Upper lobe of right lung (tissue), 1 donor: ENCODE measurements around the gene PPIF. TPM values are rescaled to one million over a fixed set of nuclear protein-coding genes. Genes with fewer than 3 reads are reported as not detected.
A peak's percentile ranks its signal among the peaks of the same experiment; 100 is the strongest.

Source experiments
- ATAC-seq: fragments of 200-7000 bp; cut with Tn5 transposase; one replicate; pipeline ENCODE4 v1.9.1; 2020; ENCODE audit warnings: mild to moderate bottlenecking, moderate library complexity
- DNase-seq: peaks from one replicate; pipeline ENCODE4 v3.0.0-alpha.2; 2020
- H3K27ac ChIP-seq: fragments of 200-600 bp; one replicate; pipeline ENCODE4 v1.8.0; 2022
- H3K27me3 ChIP-seq: fragments of 200-600 bp; one replicate; pipeline ENCODE4 v1.8.0; 2022; ENCODE audit warnings: mild to moderate bottlenecking
- H3K36me3 ChIP-seq: fragments of 200-600 bp; one replicate; pipeline ENCODE4 v1.8.0; 2022
- H3K4me1 ChIP-seq: fragments of 200-600 bp; one replicate; pipeline ENCODE4 v1.8.0; 2022
- H3K4me3 ChIP-seq: fragments of 200-600 bp; one replicate; pipeline ENCODE4 v1.8.0; 2022; ENCODE audit warnings: mild to moderate bottlenecking
- H3K9me3 ChIP-seq: fragments of 200-600 bp; one replicate; pipeline ENCODE4 v1.8.0; 2022
- CTCF ChIP-seq: fragments of 200-600 bp; IDR thresholded peaks from one replicate; pipeline ENCODE4 v1.8.0; 2022; ENCODE audit warnings: antibody characterized with exemption
- intact Hi-C: fragments of 100-400 bp; cut with DNase I; formaldehyde crosslinking; loops from one replicate; pipeline ENCODE4 v1.11.0; 2022
- total RNA-seq: library from RNA; stranded (reverse); fragmentation: NEBNext Ultra II Directional; extraction: Animal tissue kit (Norgen Biotek cat#: 25700); gene quantifications from one replicate; pipeline ENCODE4 v1.2.1, GENCODE V29; 2021
- donor health status: DM: no; HTN: yes; CAD: no; lungs with severe emphysema.

The PPIF gene
- total RNA-seq, 1 donor from 2014 or later, result 30.7 TPM

- intact Hi-C loops, result no loop called here
- Histone ChIP-seq H3K36me3 (no peaks in the 10 kb centered on the region), H3K27me3 (no peaks in the 10 kb centered on the region), H3K4me3 (no peak overlapping the region), H3K27ac (no peak overlapping the region), H3K9me3 (no peaks in the 10 kb centered on the region), H3K4me1 (peaks cover 18% of the 10 kb centered on the region)
- no peak for DNase-seq
- TF ChIP-seq CTCF, result no peak
- no peak for ATAC-seq
These were observed 20.7 kb upstream of the PPIF start for GRCh38 chr10:79326361-79327089.

- Histone ChIP-seq H3K4me3 (no peak overlapping the region), H3K4me1 (peaks cover 13% of the 10 kb centered on the region), H3K9me3 (no peaks in the 10 kb centered on the region), H3K27me3 (no peaks in the 10 kb centered on the region), H3K36me3 (no peaks in the 10 kb centered on the region), H3K27ac (no peak overlapping the region)
- intact Hi-C loops, result no loop called here
- no peak for TF ChIP-seq CTCF
- DNase-seq (no peak), ATAC-seq (no peak)
These were observed 20.2 kb upstream of the PPIF start for GRCh38 chr10:79327090-79327457.

- Histone ChIP-seq H3K9me3 (no peaks in the 10 kb centered on the region), H3K36me3 (no peaks in the 10 kb centered on the region), H3K27me3 (no peaks in the 10 kb centered on the region), H3K4me3 (no peak overlapping the region), H3K27ac (no peak overlapping the region), H3K4me1 (peaks cover 3% of the 10 kb centered on the region)
- TF ChIP-seq CTCF, result no peak
- ATAC-seq, result no peak
- intact Hi-C loops, result no loop called here
- no peak for DNase-seq
These were observed 19.0 kb upstream of the PPIF start for GRCh38 chr10:79328147-79328701.

- H3K4me1 ChIP-seq, result no peaks in the 10 kb centered on the region
- no peak for DNase-seq
- peak; percentile 52 for ATAC-seq
- H3K27ac ChIP-seq, result no peak overlapping the region
- H3K36me3 ChIP-seq, result no peaks in the 10 kb centered on the region
- intact Hi-C loops, result no loop called here
- H3K4me3 ChIP-seq, result no peak overlapping the region
- H3K9me3 ChIP-seq, result no peaks in the 10 kb centered on the region
- TF ChIP-seq CTCF, result no peak
- no peaks in the 10 kb centered on the region for H3K27me3 ChIP-seq
These were observed 18.3 kb upstream of the PPIF start for GRCh38 chr10:79328737-79329504.

GRCh38 chr10:79329529-79329928 lies 17.7 kb upstream of the PPIF start:
- Histone ChIP-seq H3K9me3 (no peaks in the 10 kb centered on the region), H3K27ac (no peak overlapping the region), H3K36me3 (no peaks in the 10 kb centered on the region), H3K27me3 (no peaks in the 10 kb centered on the region), H3K4me1 (no peaks in the 10 kb centered on the region), H3K4me3 (no peak overlapping the region)
- no peak for ATAC-seq
- DNase-seq, result no peak
- TF ChIP-seq CTCF, result no peak
- intact Hi-C loops, result no loop called here
